DOHH2 (cell line): ENCODE measurements around the gene SLC16A4.

Experiments used
- CTCF ChIP-seq: fragments of 200-600 bp; sonication (generic); IDR thresholded peaks from one replicate; pipeline ENCODE4 v1.5.1; 2014; ENCODE audit warnings: antibody characterized with exemption, mild to moderate bottlenecking, low read depth, low read length; ENCODE audit not compliant: poor library complexity, severe bottlenecking
- EZH2phosphoT487 ChIP-seq: fragments of 200-600 bp; sonication (generic); IDR thresholded peaks from 2 replicates; pipeline ENCODE4 v1.6.1; 2017; ENCODE audit warnings: borderline replicate concordance, mild to moderate bottlenecking, antibody characterized with exemption, low read length, moderate library complexity, mixed read lengths

GRCh38 chr1:110348050-110348449, 42.8 kb downstream of the SLC16A4 start:
- no peak for TF ChIP-seq CTCF
- TF ChIP-seq EZH2phosphoT487, result no peak
